K562 (cell line): ENCODE results near the gene ITGA3. TPM values are rescaled to one million over a fixed set of nuclear protein-coding genes. Genes with fewer than 3 reads are reported as not detected.

ENCODE experiments used
- ATAC-seq: fragments of 200-7000 bp; cut with Tn5 transposase; 3 replicates; pipeline ENCODE4 v1.9.1; 2020; ENCODE audit warnings: moderate library complexity
- BruUV-seq: library from RNA; stranded (reverse); fragments of 400-500 nt; replicated peaks from 2 replicates; lab custom pipeline; 2021; lab: Mats Ljungman, UMichigan
- CTCF ChIA-PET: fragments of 300-600 bp; formaldehyde crosslinking; extraction: SDS; loops from one replicate; lab custom pipeline; 2021; ENCODE audit warnings: low intra/inter-chr PET ratio; lab: Yijun Ruan, JAX
- POLR2A ChIA-PET: fragments of 300-600, 350-650 bp; sonication (Branson Sonifier 250); formaldehyde crosslinking; extraction: SDS; loops from one replicate; lab custom pipeline; 2021; ENCODE audit warnings: antibody characterized with exemption, inconsistent platforms; lab: Yijun Ruan, JAX
- DNase-seq, 4 experiments: peaks; one replicate each; pipeline versions ENCODE4 v3.0.0 to v3.0.0-alpha.2; 2011 to 2018; ENCODE audit warnings: low spot score in 3 of 4, mixed read lengths in 3 of 4; ENCODE audit errors: extremely low read depth in 1 of 4
- FAIRE-seq: peaks from 2 replicates; lab custom pipeline; 2011; peaks lifted over from hg19 to GRCh38; lab: Jason Lieb, UNC
- H2AFZ ChIP-seq: 2 replicates; pipeline ENCODE4 v1.6.0; 2011; ENCODE audit warnings: low read depth, low read length, control low read depth, inconsistent platforms
- H3K27ac ChIP-seq: fragments of 200-600 bp; 3 replicates; pipeline ENCODE4 v1.8.0; 2011; ENCODE audit warnings: low read depth, mild to moderate bottlenecking, control low read depth, inconsistent platforms, low read length, moderate library complexity, mixed read lengths; ENCODE audit errors: extremely low read depth
- H3K27me3 ChIP-seq, 2 experiments: fragments of 300-600 bp in 1 of 2; 2 replicates in 1 of 2; 3 replicates in 1 of 2; pipeline versions ENCODE4 v1.6.0 to v1.8.0; 2011; ENCODE audit warnings: inconsistent platforms in 2 of 2, low read length in 2 of 2, mild to moderate bottlenecking in 1 of 2, mixed read lengths in 1 of 2, moderate library complexity in 1 of 2; ENCODE audit not compliant: control insufficient read depth in 2 of 2, insufficient read depth in 2 of 2
- H3K36me3 ChIP-seq: fragments of 300-600 bp; 3 replicates; pipeline ENCODE4 v1.8.0; 2011; ENCODE audit warnings: mild to moderate bottlenecking, low read length, inconsistent platforms; ENCODE audit not compliant: control insufficient read depth, insufficient read depth
- H3K4me1 ChIP-seq, 2 experiments: fragments of 200-600 bp in 1 of 2; replicated peaks in 1 of 2; 2 replicates in 1 of 2; 3 replicates in 1 of 2; pipeline versions ENCODE4 v1.5.1 to v1.8.0; 2011; ENCODE audit warnings: inconsistent platforms in 2 of 2, low read length in 2 of 2, mild to moderate bottlenecking in 1 of 2, mixed read lengths in 1 of 2, moderate library complexity in 1 of 2; ENCODE audit not compliant: control insufficient read depth in 2 of 2, insufficient read depth in 2 of 2
- H3K4me2 ChIP-seq: 2 replicates; pipeline ENCODE4 v1.6.1; 2011; ENCODE audit warnings: low read length, control low read depth, inconsistent platforms, mixed read lengths; ENCODE audit not compliant: insufficient read depth
- H3K4me3 ChIP-seq: fragments of 200-600 bp; sonication (generic), shearing (Covaris generic); 2 replicates; pipeline ENCODE4 v1.5.1; 2016; ENCODE audit warnings: control low read depth, inconsistent platforms
- H3K79me2 ChIP-seq: fragments of 200-600 bp; 3 replicates; pipeline ENCODE4 v1.8.0; 2011; ENCODE audit warnings: low read length, inconsistent platforms; ENCODE audit not compliant: control insufficient read depth, insufficient read depth
- H3K9ac ChIP-seq, 2 experiments: 2 replicates each; pipeline versions ENCODE4 v1.6.0 to v1.6.1; 2011; ENCODE audit warnings: low read depth in 2 of 2, low read length in 2 of 2, control low read depth in 1 of 2, inconsistent platforms in 1 of 2, mild to moderate bottlenecking in 1 of 2, mixed read lengths in 1 of 2; ENCODE audit not compliant: insufficient read depth in 1 of 2
- H3K9me1 ChIP-seq: one replicate; pipeline ENCODE4 v1.6.0; 2011; ENCODE audit warnings: inconsistent platforms, mild to moderate bottlenecking, low read length, moderate library complexity; ENCODE audit not compliant: control insufficient read depth, insufficient read depth
- H3K9me3 ChIP-seq: replicated peaks from 2 replicates; pipeline ENCODE4 v1.5.1; 2011; ENCODE audit warnings: low read depth, low read length, inconsistent platforms; ENCODE audit not compliant: control insufficient read depth, insufficient read depth
- H4K20me1 ChIP-seq: replicated peaks from 2 replicates; pipeline ENCODE4 v1.6.1; 2011; ENCODE audit warnings: low read length, inconsistent platforms, mixed read lengths; ENCODE audit not compliant: control insufficient read depth, insufficient read depth
- ATF2 ChIP-seq: sonication (generic); formaldehyde crosslinking; IDR thresholded peaks from 2 replicates; pipeline ENCODE4 v1.8.1; 2022; ENCODE audit warnings: missing genetic modification reagents
- EP300 ChIP-seq: IDR thresholded peaks from 2 replicates; pipeline ENCODE4 v1.6.1; 2012; ENCODE audit warnings: low read length, improper control_type of control experiment
- NFXL1 ChIP-seq: fragments of 450-650 bp; formaldehyde crosslinking; IDR thresholded peaks from 2 replicates; pipeline ENCODE4 v1.4.0; 2021; ENCODE audit warnings: mild to moderate bottlenecking
- ZNF639 ChIP-seq, 2 experiments: fragments of 200-800 bp in 1 of 2; sonication (Bioruptor generic) in 1 of 2; sonication (generic) in 1 of 2; formaldehyde crosslinking in 1 of 2; IDR thresholded peaks in 1 of 2; conservative IDR thresholded peaks in 1 of 2; 2 replicates each; pipeline versions ENCODE4 v1.5.0 to v1.6.1; 2016 to 2020; ENCODE audit warnings: missing compliant biosample characterization in 1 of 2, missing genetic modification characterization in 1 of 2, missing genetic modification reagents in 1 of 2
- ZNF778 ChIP-seq: fragments of 450-650 bp; formaldehyde crosslinking; IDR thresholded peaks from 2 replicates; pipeline ENCODE4 v1.4.0; 2020; ENCODE audit warnings: mild to moderate bottlenecking, moderate library complexity
- WGBS: fragments of 100-300 bp; shearing (Covaris generic); methylation state at CpG from one replicate; pipeline ENCODE4 v1.1.6; 2016; ENCODE audit warnings: low coverage, mixed read lengths; ENCODE audit not compliant: insufficient coverage; ENCODE audit errors: missing lambda C conversion rate; 5-methylcytosine and 5-hydroxymethylcytosine counted together
- in situ Hi-C: fragments of 300-500 bp; cut with MboI; formaldehyde crosslinking; loops from 4 replicates; pipeline ENCODE4 v1.15.0; 2018; ENCODE audit warnings: inconsistent platforms, mixed read lengths
- intact Hi-C: fragments of 100-400 bp; cut with micrococcal nuclease; formaldehyde crosslinking; loops from 2 replicates; pipeline ENCODE4 v1.14.2; 2022
- polyA plus RNA-seq, 8 experiments: library from polyadenylated mRNA; depleted of rRNA in 4 of 8; stranded (reverse) in 5 of 8; unstranded in 3 of 8; fragments of >200 nt; fragmentation: Nextera tagmentation in 2 of 8; fragmentation: Illumina TruSeq in 1 of 8; extraction: Ambion mirVana in 2 of 8; extraction: Trizol in 1 of 8; gene quantifications; 2 replicates each; pipeline versions ENCODE4 v1.2.1 to v1.2.3, GENCODE V29; 2011 to 2014; ENCODE audit warnings: inconsistent platforms in 1 of 8, missing spikeins in 1 of 8
- total RNA-seq, 7 experiments: library from RNA; depleted of rRNA in 6 of 7; stranded (reverse); fragments of >200 nt in 6 of 7; fragmentation: Illumina TruSeq in 2 of 7; extraction: Trizol in 2 of 7; gene quantifications; 2 replicates each; pipeline versions ENCODE4 v1.2.1 to v1.2.3, GENCODE V29; 2011 to 2021; ENCODE audit warnings: low replicate concordance in 1 of 7

ITGA3 gene
- total and polyA plus RNA-seq, 9 of the 15 experiments (the other 6 are each of a cell fraction or from before 2014, with no cell fraction given): 0.03 to 0.75 (median 0.14) TPM; not detected in 2

DNA sequence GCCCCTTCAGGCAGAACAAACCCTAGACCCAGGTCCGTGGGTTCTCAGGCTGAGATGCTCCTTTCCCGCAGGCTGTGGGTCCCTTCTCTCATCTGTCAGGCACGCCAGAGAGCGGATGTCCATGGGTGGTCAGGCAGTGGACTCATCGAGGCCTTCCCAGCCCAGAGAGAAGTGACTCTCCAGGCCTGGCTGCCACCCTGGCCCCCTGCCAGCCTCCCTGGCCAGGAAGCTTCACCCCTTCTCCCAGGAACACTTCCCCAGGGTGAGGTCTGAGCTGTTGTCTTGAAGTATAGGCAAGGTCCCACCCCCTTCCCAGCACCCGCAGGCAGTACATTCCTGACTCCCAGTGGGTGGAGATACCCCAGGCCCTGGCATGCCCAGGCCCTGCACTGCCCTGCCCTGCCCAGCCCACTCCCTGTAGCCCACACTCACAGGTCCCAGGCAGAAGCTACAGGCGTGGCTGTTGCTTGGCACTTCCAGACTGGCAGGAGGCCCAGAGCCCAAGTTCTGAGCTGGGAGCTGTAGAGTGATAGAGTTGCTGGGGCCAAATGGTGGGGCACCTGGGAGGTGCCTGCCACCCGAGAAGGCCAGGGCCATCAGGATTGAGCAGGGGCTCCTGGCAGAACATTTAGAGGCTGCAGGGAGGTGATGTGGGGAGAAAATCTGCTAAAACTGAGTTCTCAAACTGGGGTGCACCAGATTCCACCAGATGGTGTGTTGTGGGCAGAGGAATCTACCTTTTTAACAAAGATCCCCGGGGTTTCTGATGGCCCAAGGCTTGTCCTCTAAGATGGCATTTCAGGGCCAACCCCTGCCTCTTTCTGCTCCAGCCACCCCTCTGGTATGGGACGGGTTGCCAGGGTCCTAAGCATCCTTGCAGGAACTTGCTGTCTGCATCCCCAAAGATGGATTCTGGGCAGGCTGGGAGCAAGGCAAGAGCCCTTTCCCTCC is 6.7 kb downstream of the ITGA3 start:
- in situ Hi-C loops: no loop called here
- BruUV-seq: no TSS peak
- TF ChIP-seq EP300 (no peak), ZNF778 (no peak), NFXL1 (CRISPR knock-in tag) (no peak), ZNF639 (CRISPR knock-in tag; conservative IDR thresholded peaks at IDR 0.05 in 1 of 2, IDR thresholded peaks at IDR 0.05 in 1 of 2) (no peak), ATF2 (CRISPR knock-in tag) (no peak)
- DNase-seq (no peak), ATAC-seq (no peak), FAIRE-seq (no peak)
- Histone ChIP-seq H3K9me1 (no peaks in the 10 kb centered on the region), H3K27ac (no peak overlapping the region), H3K27me3 (peaks cover 6 to 36% of the 10 kb centered on the region in 2 experiments), H3K4me2 (no peak overlapping the region), H3K36me3 (no peaks in the 10 kb centered on the region), H2AFZ (no peak overlapping the region), H3K79me2 (no peaks in the 10 kb centered on the region), H3K4me3 (no peak overlapping the region), H3K9ac (no peak overlapping the region), H3K4me1 (peaks cover 0 to 4% of the 10 kb centered on the region in 2 experiments; a peak in 1 of 5 replicates), H3K9me3 (no peaks in the 10 kb centered on the region), H4K20me1 (peaks cover 3% of the 10 kb centered on the region; the same call in 1 of the 2 replicates)
- intact Hi-C loops: no loop called here
- ChIA-PET CTCF (interaction anchor here (0.7 kb wide), 1 partner anchor 630 kb away, joined by 3 read pairs; no protein-coding TSS in a partner anchor), POLR2A (interaction anchor here (0.6 to 1.6 kb wide), 4 partner anchors 8 to 417 kb away, joined by 3 to 6 read pairs (median 3); no protein-coding TSS in a partner anchor)
- under 1% methylated on average over 10 of the region's 10 CpGs for WGBS
